Fibroblast of lung (primary cell): Measurements from ENCODE around the gene UNCX. TPM values are rescaled to one million over a fixed set of nuclear protein-coding genes. Genes with fewer than 3 reads are reported as not detected.
A peak's percentile ranks its signal among the peaks of the same experiment; 100 is the strongest.

ENCODE experiments used
- DNase-seq, 2 donors: peaks; one replicate each; pipeline versions ENCODE4 v3.0.0 to v3.0.0-alpha.2; 2010; ENCODE audit warnings: low read depth in 2 of 2
- H2AFZ ChIP-seq: 2 replicates; pipeline ENCODE4 v1.5.1; 2012; ENCODE audit warnings: low read length, control low read depth, inconsistent platforms
- H3K27ac ChIP-seq: 2 replicates; pipeline ENCODE4 v1.5.1; 2011; ENCODE audit warnings: low read length, control low read depth; ENCODE audit not compliant: insufficient read depth
- H3K27me3 ChIP-seq: 2 replicates; pipeline ENCODE4 v1.5.1; 2011; ENCODE audit warnings: mild to moderate bottlenecking, low read length; ENCODE audit not compliant: control insufficient read depth, insufficient read depth
- H3K36me3 ChIP-seq: 2 replicates; pipeline ENCODE4 v1.5.1; 2011; ENCODE audit warnings: low read length; ENCODE audit not compliant: control insufficient read depth, insufficient read depth
- H3K4me1 ChIP-seq: 2 replicates; pipeline ENCODE4 v1.5.1; 2011; ENCODE audit warnings: low read length; ENCODE audit not compliant: control insufficient read depth, insufficient read depth; ENCODE audit errors: extremely low read depth
- H3K4me2 ChIP-seq: 2 replicates; pipeline ENCODE4 v1.5.1; 2011; ENCODE audit warnings: low read length, control low read depth; ENCODE audit not compliant: insufficient read depth; ENCODE audit errors: extremely low read depth
- H3K4me3 ChIP-seq, 4 experiments: fragments of 200-600 bp in 1 of 4; sonication (generic) in 1 of 4; replicated peaks in 1 of 4; 2 replicates each; pipeline ENCODE4 v1.5.1; 2011 to 2016; ENCODE audit warnings: low read length in 4 of 4, low read depth in 3 of 4, mild to moderate bottlenecking in 3 of 4, control low read depth in 2 of 4, inconsistent platforms in 1 of 4, mixed read lengths in 1 of 4; ENCODE audit not compliant: insufficient read depth in 1 of 4; ENCODE audit errors: control extremely low read depth in 1 of 4
- H3K79me2 ChIP-seq: 2 replicates; pipeline ENCODE4 v1.5.1; 2012; ENCODE audit warnings: mild to moderate bottlenecking, low read length, inconsistent platforms; ENCODE audit not compliant: control insufficient read depth, insufficient read depth
- H3K9ac ChIP-seq: 2 replicates; pipeline ENCODE4 v1.5.1; 2011; ENCODE audit warnings: mild to moderate bottlenecking, low read length, control low read depth; ENCODE audit not compliant: insufficient read depth
- H3K9me3 ChIP-seq: 2 replicates; pipeline ENCODE4 v1.5.1; 2012; ENCODE audit warnings: low read depth, low read length; ENCODE audit not compliant: control insufficient read depth, insufficient read depth
- H4K20me1 ChIP-seq: 2 replicates; pipeline ENCODE4 v1.5.1; 2011; ENCODE audit warnings: low read length; ENCODE audit not compliant: control insufficient read depth, insufficient read depth; ENCODE audit errors: extremely low read depth
- CTCF ChIP-seq, 2 donors: IDR thresholded peaks in 1 of 2; conservative IDR thresholded peaks in 1 of 2; 1 replicate in 1 of 2; 2 replicates in 1 of 2; pipeline ENCODE4 v1.5.1; 2011 to 2012; ENCODE audit warnings: low read length in 2 of 2, control low read depth in 1 of 2, inconsistent platforms in 1 of 2, low read depth in 1 of 2, mild to moderate bottlenecking in 1 of 2
- EZH2 ChIP-seq: IDR thresholded peaks from 2 replicates; pipeline ENCODE4 v1.5.1; 2012; ENCODE audit warnings: low read length, control low read depth, mild to moderate bottlenecking; ENCODE audit errors: missing control alignments
- polyA plus RNA-seq, 2 donors: library from polyadenylated mRNA; depleted of rRNA in 1 of 2; stranded (reverse) in 1 of 2; unstranded in 1 of 2; fragments of >200 nt; gene quantifications; 2 replicates each; pipeline ENCODE4 v1.2.1, GENCODE V29; 2011 to 2012; ENCODE audit warnings: missing spikeins in 1 of 2
- total RNA-seq: library from RNA; depleted of rRNA; stranded (reverse); fragments of >200 nt; gene quantifications from 2 replicates; pipeline ENCODE4 v1.2.1, GENCODE V29; 2014

Gene UNCX
- total and polyA plus RNA-seq, 2 donors (not counting 1 experiment from before 2014, with no cell fraction given) = not detected

GRCh38 chr7:1246160-1246870 lies 13.6 kb downstream of the UNCX start:
- Histone ChIP-seq H3K9ac (no peak overlapping the region), H3K27me3 (peaks cover 78% of the 10 kb centered on the region), H3K36me3 (no peaks in the 10 kb centered on the region), H3K4me3 (no peak overlapping the region), H3K4me1 (no peaks in the 10 kb centered on the region), H3K4me2 (no peak overlapping the region), H4K20me1 (no peaks in the 10 kb centered on the region), H3K79me2 (no peaks in the 10 kb centered on the region), H3K27ac (no peak overlapping the region), H3K9me3 (no peaks in the 10 kb centered on the region), H2AFZ (no peak overlapping the region)
- no peak for DNase-seq
- no peak for TF ChIP-seq CTCF (conservative IDR thresholded peaks at IDR 0.05 in 1 of 2, IDR thresholded peaks at IDR 0.05 in 1 of 2; ENCODE audit: low read depth in 1 of 2, low read length in 2 of 2)
- peak; percentile 64 for TF ChIP-seq EZH2

GRCh38 chr7:1246871-1247526 lies 14.3 kb downstream of the UNCX start:
- Histone ChIP-seq H3K4me2 (no peak overlapping the region), H3K4me1 (no peaks in the 10 kb centered on the region), H3K27ac (no peak overlapping the region), H3K9me3 (no peaks in the 10 kb centered on the region), H3K4me3 (no peak overlapping the region), H3K79me2 (no peaks in the 10 kb centered on the region), H3K9ac (no peak overlapping the region), H2AFZ (no peak overlapping the region), H4K20me1 (no peaks in the 10 kb centered on the region), H3K36me3 (no peaks in the 10 kb centered on the region), H3K27me3 (peaks cover 71% of the 10 kb centered on the region)
- DNase-seq = no peak
- TF ChIP-seq CTCF (conservative IDR thresholded peaks at IDR 0.05 in 1 of 2, IDR thresholded peaks at IDR 0.05 in 1 of 2; ENCODE audit: low read depth in 1 of 2, low read length in 2 of 2) (no peak), EZH2 (peak; percentile 79)

- Histone ChIP-seq H3K4me3 (no peak overlapping the region), H3K4me1 (no peaks in the 10 kb centered on the region), H4K20me1 (no peaks in the 10 kb centered on the region), H3K9ac (no peak overlapping the region), H3K79me2 (no peaks in the 10 kb centered on the region), H3K27ac (no peak overlapping the region), H3K36me3 (no peaks in the 10 kb centered on the region), H3K27me3 (peaks cover 65% of the 10 kb centered on the region), H3K9me3 (no peaks in the 10 kb centered on the region), H3K4me2 (no peak overlapping the region), H2AFZ (no peak overlapping the region)
- DNase-seq = no peak
- TF ChIP-seq EZH2 (no peak), CTCF (conservative IDR thresholded peaks at IDR 0.05 in 1 of 2, IDR thresholded peaks at IDR 0.05 in 1 of 2; ENCODE audit: low read depth in 1 of 2, low read length in 2 of 2) (no peak)
Measured at GRCh38 chr7:1247527-1248041, 14.9 kb downstream of the UNCX start.
